ENCODE measurements around the gene PTK6.
"Not testable (repeated sequence)": the region's sequence is repeated elsewhere in the genome, so short reads cannot be mapped to it uniquely, and the experiment has no call there.

Gene PTK6

DNA sequence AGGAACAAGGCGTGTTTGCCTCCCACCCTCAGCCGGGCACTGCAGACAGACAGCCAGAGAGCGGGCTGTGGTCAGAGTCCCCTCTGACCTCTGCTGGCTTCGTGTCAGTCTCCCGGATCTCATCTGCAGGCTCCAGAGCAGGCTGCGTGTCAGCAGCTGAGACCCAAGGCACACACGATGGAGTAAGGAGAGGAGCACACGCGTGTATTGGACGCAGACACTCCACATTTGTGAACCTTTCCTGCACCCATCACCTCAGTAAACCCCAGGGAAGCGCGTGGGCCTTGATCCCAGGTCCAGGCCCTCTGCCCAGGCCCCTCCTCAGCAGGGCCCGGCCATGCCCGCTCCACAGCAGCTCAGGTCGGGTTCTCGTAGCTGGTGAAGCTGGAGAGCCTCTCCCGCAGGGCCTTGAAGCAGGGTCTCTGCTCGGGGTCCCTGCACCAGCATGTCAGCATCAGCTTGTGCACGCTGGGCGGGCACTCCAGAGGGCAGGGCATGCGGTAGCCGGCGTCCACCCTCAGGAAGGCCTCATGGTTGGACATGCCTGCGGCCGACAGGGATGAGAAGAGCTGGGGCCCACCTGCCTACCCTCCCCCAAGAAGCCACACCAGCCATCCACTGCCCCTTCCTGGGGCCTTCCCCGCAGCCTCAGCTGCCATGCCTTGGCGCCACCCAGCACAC lies 7.9 kb downstream of the PTK6 start:
- no peak for ATAC-seq

DNA sequence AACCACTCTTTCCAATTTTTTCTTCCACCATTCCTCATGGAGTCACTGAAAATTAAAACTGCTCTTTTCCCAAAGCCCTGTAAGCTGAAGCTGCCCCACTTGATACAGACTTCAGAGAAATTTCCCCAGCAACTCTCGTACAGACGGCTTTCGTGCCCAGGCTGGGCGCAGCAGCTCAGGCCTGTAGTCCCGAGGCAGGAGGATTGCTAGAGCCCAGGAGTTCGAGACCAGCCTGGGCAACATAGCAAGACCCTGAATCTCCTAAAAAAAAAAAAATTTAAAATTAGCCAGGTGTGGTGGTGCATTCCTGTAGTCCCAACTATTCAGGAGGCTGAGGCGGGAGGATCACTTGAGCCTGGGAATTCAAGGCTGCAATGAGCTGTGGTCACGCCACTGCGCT lies 10.0 kb downstream of the PTK6 start:
- no peak for ATAC-seq

GRCh38 chr20:63525971-63526370 lies 11.2 kb downstream of the PTK6 start:
- no peak for ATAC-seq

GRCh38 chr20:63525185-63525584 lies 12.0 kb downstream of the PTK6 start:
- no peak for ATAC-seq

DNA sequence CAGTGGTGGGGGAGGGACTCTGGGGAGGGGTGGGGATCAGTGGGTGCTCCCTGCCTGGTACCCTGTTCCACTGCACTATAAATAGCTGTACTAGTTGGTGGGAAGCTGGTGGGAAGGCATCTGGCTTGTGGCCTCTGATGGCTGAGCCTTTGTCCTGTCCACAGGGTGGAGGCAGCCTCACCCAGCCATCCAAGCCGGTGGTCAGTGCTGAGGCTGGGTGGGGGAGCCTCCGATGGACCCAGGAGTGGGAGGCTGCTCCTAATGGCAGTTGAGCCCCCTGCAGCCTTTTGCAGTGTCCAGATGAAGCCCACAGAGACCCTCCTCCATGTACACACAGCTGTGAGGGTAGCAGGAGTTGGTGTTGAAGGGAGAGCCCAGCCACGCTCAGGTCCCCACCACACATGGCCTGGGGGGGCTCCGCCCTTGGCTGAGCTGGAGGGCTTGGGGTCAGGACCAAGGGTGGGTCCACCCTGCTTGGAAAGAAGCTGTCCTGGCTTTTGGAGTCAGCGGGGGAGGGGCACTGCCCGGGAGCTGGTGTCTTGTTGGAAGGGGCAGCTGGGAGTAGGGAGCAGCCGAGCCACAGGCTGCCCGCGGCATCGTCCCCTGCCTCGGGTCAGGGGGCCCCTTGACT lies 14.1 kb downstream of the PTK6 start:
- ATAC-seq, result no peak

DNA sequence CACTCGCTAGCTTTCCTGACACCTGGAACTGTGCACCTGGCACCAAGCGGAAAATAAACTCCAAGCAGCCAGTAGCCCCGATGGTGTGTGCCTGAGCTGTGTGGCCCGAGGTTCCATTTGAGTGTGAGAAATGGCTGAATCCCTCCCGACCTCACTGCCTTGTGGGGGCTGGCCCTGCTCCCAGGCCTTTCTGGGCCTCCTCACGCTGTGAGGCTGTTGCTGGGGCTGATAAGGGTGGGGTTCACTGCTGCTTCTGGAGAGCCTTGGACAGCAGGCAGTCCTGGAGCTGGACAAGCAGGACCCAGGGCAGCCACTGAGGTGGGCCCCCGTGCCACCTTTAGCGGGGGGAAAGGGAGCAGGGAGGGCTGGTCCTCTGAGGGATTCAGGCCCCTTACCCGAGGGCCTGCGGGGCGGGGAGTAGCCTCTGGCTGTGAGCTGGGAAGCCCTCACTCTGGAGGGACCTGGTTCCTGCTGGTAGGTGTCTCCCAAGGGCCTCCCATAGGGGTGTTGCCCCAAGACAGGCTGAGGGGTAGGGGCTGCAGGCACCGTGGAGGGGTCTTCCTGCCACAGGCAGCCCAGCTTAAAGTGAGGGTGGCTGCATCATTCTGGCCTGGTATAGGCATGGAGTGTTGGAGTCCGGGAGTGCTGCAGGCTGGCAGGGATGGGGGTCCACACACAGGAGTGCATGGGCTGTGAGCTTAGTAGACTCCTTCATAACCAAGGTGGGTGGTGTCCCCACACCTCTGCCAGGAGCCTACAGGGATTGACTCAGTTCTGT lies 14.9 kb downstream of the PTK6 start:
- ATAC-seq, result no peak

- ATAC-seq, result no peak
Observed at GRCh38 chr20:63521602-63522001, 15.6 kb downstream of the PTK6 start.

DNA sequence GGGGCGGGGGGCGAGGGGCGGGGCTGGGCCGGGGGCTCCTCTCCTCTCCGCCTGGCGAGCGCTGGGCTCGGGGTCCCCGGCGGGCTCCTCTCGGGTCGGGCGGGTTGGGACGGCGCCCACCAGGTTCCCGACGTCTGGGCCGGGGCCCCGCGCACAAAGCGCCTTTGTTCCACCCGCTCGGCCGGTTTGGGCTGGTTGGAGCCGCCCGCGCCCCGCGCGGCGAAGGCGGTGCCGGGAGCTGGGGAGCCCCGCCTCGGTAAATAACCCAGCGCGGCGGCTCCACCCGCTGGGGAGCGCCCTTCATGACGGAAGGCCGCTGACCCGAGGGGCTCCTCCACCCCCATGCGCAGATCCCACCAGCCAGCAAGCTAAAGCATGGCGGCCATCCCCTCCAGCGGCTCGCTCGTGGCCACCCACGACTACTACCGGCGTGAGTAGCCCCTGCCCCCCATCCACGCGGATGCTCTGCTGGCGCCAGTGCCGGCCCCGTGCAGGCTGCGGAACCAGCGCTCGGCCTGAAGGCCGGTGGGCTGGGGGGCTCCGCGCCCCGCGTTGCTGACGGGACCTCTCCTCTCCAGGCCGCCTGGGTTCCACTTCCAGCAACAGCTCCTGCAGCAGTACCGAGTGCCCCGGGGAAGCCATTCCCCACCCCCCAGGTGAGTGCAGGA lies 16.1 kb downstream of the PTK6 start:
- ATAC-seq, result peak; percentile 67 to 69

DNA sequence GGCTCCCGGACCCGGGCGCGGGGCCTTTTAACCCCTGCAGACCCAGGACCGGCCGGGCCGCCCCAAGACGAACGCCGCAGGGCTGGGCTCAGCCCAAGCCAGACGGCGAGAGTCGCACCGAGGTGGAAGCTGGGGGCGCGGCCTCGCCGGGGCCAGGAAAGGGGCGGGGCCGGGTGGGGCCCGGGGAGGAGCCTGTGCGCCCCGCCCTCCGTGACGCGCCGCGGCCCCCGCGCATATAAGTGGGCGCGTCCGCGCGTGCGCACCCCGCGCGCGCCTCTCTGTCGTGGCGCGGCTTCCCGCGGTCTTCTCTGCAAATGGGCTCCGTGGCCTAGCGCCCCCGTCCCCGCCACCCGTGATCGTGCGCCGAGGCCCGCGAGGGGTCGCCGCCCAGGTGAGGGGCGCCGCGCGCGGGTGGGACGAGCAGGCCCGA lies 16.7 kb downstream of the PTK6 start, which contains the start of gene PPDPF:
Gene PPDPF (plus strand): TSS at position 262 of the 430 bp plus-strand sequence. CDS start 544 bp downstream, outside the sequence.
- ATAC-seq, result peak; percentile 77 to 82

GRCh38 chr20:63519668-63520503 lies 17.3 kb downstream of the PTK6 start:
- peak; percentile 51 to 53 for ATAC-seq

- no peak for ATAC-seq
Observed at GRCh38 chr20:63518946-63519667, 18.1 kb downstream of the PTK6 start.

- ATAC-seq, result no peak
Observed at GRCh38 chr20:63518351-63518861, 18.8 kb downstream of the PTK6 start.

- ATAC-seq, result no peak
Observed at GRCh38 chr20:63517376-63518309, 19.5 kb downstream of the PTK6 start.

DNA sequence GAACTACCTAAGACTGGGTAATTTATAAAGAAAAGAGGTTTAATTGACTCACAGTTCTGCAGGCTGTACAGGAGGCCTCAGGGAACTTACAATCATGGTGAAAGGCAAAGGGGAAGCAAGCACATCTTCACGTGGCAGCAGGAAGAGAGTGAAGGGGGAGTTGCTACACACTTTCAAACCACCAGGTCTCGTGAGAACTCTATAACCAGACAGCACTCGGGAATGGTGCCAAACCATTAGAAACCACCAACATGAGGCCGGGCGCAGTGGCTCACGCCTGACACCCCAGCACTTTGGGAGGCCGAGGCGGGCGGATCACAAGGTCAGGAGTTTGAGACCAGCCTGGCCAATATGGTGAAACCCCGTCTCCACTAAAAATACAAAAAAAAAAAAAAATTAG lies 22.7 kb downstream of the PTK6 start:
- not testable (repeated sequence) for ATAC-seq

DNA sequence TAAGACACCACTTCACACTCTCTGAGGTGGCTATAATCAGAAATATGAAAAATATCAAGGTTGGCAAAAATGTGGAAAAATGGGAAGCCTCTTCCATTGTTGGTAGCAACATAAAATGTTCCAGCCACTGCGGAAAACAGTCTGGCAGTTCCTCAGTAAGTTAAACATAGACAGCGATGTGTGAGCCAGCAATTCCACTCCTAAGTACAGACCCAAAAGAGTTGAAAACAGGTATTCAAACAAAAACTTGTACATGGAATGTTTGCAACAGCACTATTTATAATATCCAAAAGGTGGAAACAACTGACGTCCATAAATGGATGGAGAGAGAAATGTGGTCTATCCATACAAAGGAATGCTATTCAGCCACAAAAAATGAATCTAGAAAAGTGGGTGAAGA lies 24.0 kb downstream of the PTK6 start:
- ATAC-seq, result no peak

DNA sequence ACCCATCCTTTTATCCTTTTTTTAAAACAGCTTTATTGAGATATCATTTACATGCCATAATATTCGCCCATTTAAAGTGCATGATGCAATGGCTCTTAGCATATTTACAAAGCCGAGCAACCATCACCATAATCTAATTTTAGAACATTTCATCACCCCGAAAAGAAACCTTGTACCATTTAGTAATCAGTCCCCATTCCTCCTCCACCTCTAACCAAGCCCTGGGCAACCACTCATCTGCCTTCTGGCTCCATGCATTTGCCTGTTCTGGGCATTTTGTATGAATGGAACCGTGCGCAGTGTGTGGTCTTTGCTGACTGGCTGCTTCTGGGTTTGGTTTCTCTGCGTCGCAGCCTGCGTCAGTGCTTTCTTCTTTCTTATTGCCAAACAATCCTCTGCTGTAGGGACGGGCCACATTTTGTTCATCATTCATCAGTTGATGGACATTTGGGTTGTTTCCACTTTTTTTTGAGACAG lies 28.1 kb downstream of the PTK6 start:
- ATAC-seq, result no peak

DNA sequence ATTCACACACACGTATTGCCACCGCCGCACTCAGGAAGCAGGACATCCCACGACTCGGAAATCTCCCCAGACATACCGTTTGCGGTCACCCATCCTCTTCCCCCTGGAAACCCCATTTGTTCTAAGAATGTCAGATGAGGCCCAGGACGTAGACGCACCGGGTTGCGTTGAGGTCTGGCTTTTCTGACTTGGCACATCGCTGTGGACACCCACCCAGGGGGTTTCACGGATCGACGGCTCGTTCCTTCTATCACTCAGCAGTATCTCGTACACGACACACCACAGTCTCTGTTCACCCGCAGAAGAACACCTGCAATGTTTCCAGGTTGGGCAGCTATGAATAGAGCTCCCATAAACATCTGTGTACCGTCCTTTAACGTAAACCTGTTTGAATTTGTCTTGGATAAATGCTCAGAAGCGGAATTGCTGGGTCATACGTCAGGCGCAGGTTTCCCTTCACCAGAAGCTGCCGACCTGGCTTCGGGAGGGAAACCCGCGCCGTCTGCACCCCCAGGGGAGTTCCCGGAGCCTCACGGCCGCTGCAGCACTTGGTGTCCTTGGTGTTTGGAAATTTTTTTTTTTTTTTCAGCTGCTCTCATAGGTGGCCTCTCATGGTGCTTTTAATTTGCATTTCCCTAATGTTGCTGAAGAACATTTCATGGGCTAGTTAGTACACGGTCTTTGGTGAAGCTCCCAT lies 29.0 kb downstream of the PTK6 start:
- peak in 1 of 2 donors; percentile 13 for ATAC-seq

- peak in 1 of 2 donors; percentile 36 for ATAC-seq
Observed at GRCh38 chr20:63507083-63507743, 30.0 kb downstream of the PTK6 start.

- no peak for ATAC-seq
Observed at GRCh38 chr20:63505723-63506122, 31.5 kb downstream of the PTK6 start.
